ENCODE data around the gene TMEM141. TPM values are rescaled to one million over a fixed set of nuclear protein-coding genes. Genes with fewer than 3 reads are reported as not detected.

TMEM141 gene
- total RNA-seq, 1 donor from 2014 or later, result 28.7 TPM

DNA sequence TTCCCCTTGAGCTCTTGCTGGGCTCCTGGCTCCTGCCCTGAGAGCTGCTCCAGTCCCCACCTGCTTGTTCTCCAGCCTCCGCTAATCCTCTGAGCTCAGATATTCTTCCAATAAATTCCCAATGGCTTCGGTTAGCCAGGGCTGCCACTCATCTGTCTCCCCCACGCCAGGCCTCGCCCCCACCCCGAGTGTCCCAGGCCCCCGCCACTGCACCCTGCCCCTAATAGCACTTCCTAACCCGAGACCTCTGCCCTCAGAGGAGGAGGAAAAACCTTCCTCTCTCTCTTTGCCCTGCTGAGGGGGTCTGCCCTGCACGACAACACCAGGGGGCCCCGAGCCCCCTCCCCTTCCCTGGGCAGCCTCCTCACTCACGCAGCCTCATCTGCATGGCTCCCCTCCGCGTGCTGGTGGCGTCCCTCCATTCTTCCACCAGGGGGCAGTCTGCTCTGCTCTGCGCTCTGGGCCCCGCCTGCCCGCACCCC is 21.4 kb upstream of the TMEM141 start:
- H3K9me3 ChIP-seq (ENCODE audit: control insufficient read depth in 3 of 3, low read length in 3 of 3), result peaks cover 0 to 7% (median 3%) of the 10 kb centered on the region in 3 donors
- H3K36me3 ChIP-seq (ENCODE audit: control insufficient read depth in 3 of 3, insufficient read depth in 3 of 3, low read length in 3 of 3), result peaks cover 0 to 3% (median 0%) of the 10 kb centered on the region in 3 donors
- no peak overlapping the region for H3K9ac ChIP-seq (ENCODE audit: low read depth in 1 of 3, low read length in 3 of 3)
- H3K27ac ChIP-seq (ENCODE audit: low read depth, low read length), result no peak overlapping the region
- peaks cover 0 to 5% (median 4%) of the 10 kb centered on the region in 3 donors for H3K4me1 ChIP-seq (ENCODE audit: control insufficient read depth in 3 of 3, insufficient read depth in 3 of 3, low read length in 3 of 3)
- no peak overlapping the region for H3K4me3 ChIP-seq (ENCODE audit: low read length in 3 of 3)
- peaks cover 6 to 8% (median 8%) of the 10 kb centered on the region in 3 donors for H3K27me3 ChIP-seq (ENCODE audit: control insufficient read depth in 3 of 3, insufficient read depth in 3 of 3, low read length in 3 of 3)

- peaks cover 0 to 7% (median 3%) of the 10 kb centered on the region in 3 donors for H3K9me3 ChIP-seq (ENCODE audit: control insufficient read depth in 3 of 3, low read length in 3 of 3)
- no peak overlapping the region for H3K27ac ChIP-seq (ENCODE audit: low read depth, low read length)
- peaks cover 6 to 8% (median 8%) of the 10 kb centered on the region in 3 donors for H3K27me3 ChIP-seq (ENCODE audit: control insufficient read depth in 3 of 3, insufficient read depth in 3 of 3, low read length in 3 of 3)
- H3K36me3 ChIP-seq (ENCODE audit: control insufficient read depth in 3 of 3, insufficient read depth in 3 of 3, low read length in 3 of 3), result peaks cover 0 to 3% (median 0%) of the 10 kb centered on the region in 3 donors
- H3K4me1 ChIP-seq (ENCODE audit: control insufficient read depth in 3 of 3, insufficient read depth in 3 of 3, low read length in 3 of 3), result peaks cover 0 to 2% (median 0%) of the 10 kb centered on the region in 3 donors
- H3K4me3 ChIP-seq (ENCODE audit: low read length in 3 of 3), result no peak overlapping the region
- no peak overlapping the region for H3K9ac ChIP-seq (ENCODE audit: low read depth in 1 of 3, low read length in 3 of 3)
Measured at GRCh38 chr9:136771907-136772415, 19.2 kb upstream of the TMEM141 start.

DNA sequence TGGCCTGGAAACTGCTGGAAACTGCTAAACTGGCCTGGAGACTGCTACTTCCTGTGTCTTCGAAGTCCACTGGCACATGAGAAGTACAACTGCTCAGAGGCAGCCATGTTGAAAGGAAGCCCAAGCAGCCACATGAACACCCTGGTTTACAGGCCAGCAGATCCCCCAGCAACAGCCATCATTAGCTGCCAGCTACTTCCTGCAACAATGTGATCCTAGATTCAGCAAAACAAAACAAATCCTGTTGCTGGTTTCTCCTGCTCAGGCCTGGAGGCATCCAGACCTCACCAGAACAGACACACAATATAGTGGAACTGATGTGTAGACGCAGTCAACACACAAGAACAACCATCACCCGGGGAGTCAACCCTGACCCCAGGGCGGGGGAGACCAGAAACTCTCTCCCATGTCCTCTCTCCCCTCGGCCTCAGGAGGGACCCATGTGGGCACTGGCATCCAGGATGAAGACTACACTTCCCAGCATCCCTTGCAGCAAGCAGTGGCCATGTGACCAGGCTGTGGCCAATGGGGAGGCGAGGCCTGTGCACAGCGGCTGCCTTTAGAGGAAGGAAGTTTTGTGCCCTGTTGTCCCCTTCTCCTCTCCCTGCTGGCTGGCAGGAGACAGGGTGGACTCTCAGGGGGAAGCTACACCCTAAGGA is 17.6 kb upstream of the TMEM141 start:
- peaks cover 0 to 10% (median 0%) of the 10 kb centered on the region in 3 donors for H3K27me3 ChIP-seq (ENCODE audit: control insufficient read depth in 3 of 3, insufficient read depth in 3 of 3, low read length in 3 of 3)
- no peak overlapping the region for H3K9ac ChIP-seq (ENCODE audit: low read depth in 1 of 3, low read length in 3 of 3)
- H3K27ac ChIP-seq (ENCODE audit: low read depth, low read length), result no peak overlapping the region
- H3K9me3 ChIP-seq (ENCODE audit: control insufficient read depth in 3 of 3, low read length in 3 of 3), result peaks cover 0 to 7% (median 3%) of the 10 kb centered on the region in 3 donors
- no peak overlapping the region for H3K4me3 ChIP-seq (ENCODE audit: low read length in 3 of 3)
- peaks cover 0 to 3% (median 0%) of the 10 kb centered on the region in 3 donors for H3K36me3 ChIP-seq (ENCODE audit: control insufficient read depth in 3 of 3, insufficient read depth in 3 of 3, low read length in 3 of 3)
- peaks cover 0 to 3% (median 2%) of the 10 kb centered on the region in 3 donors for H3K4me1 ChIP-seq (ENCODE audit: control insufficient read depth in 3 of 3, insufficient read depth in 3 of 3, low read length in 3 of 3)

GRCh38 chr9:136774416-136775045 is 16.6 kb upstream of the TMEM141 start:
- H3K4me1 ChIP-seq (ENCODE audit: control insufficient read depth in 3 of 3, insufficient read depth in 3 of 3, low read length in 3 of 3), result peaks cover 0 to 3% (median 2%) of the 10 kb centered on the region in 3 donors
- H3K4me3 ChIP-seq (ENCODE audit: low read length in 3 of 3), result no peak overlapping the region
- H3K9ac ChIP-seq (ENCODE audit: low read depth in 1 of 3, low read length in 3 of 3), result no peak overlapping the region
- H3K27ac ChIP-seq (ENCODE audit: low read depth, low read length), result no peak overlapping the region
- peaks cover 0 to 10% (median 0%) of the 10 kb centered on the region in 3 donors for H3K27me3 ChIP-seq (ENCODE audit: control insufficient read depth in 3 of 3, insufficient read depth in 3 of 3, low read length in 3 of 3)
- H3K9me3 ChIP-seq (ENCODE audit: control insufficient read depth in 3 of 3, low read length in 3 of 3), result peaks cover 0 to 7% (median 3%) of the 10 kb centered on the region in 3 donors
- H3K36me3 ChIP-seq (ENCODE audit: control insufficient read depth in 3 of 3, insufficient read depth in 3 of 3, low read length in 3 of 3), result peaks cover 0 to 3% (median 0%) of the 10 kb centered on the region in 3 donors

DNA sequence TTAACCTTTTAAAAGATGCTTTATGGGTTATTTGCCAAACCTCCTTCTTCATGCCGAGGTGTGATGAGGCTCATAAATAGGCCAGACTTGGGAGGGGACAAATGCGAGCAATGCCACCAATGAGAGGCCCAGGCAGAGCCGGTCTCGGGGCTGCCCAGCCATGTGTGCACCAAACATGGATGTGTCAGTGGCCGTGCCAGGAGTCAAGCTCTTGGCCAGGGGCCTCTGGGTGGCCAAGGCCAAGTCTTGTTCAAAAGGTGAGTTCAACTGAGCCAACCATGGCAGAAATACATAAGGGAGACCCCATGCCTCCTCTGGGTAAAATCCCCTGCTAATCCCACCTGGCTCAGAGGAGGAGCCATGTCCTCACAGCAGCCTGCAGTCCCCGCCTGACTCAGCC is 16.0 kb upstream of the TMEM141 start:
- H3K4me1 ChIP-seq (ENCODE audit: control insufficient read depth in 3 of 3, insufficient read depth in 3 of 3, low read length in 3 of 3), result peaks cover 0 to 3% (median 0%) of the 10 kb centered on the region in 3 donors
- H3K9me3 ChIP-seq (ENCODE audit: control insufficient read depth in 3 of 3, low read length in 3 of 3), result peaks cover 0 to 7% (median 3%) of the 10 kb centered on the region in 3 donors
- no peak overlapping the region for H3K9ac ChIP-seq (ENCODE audit: low read depth in 1 of 3, low read length in 3 of 3)
- H3K36me3 ChIP-seq (ENCODE audit: control insufficient read depth in 3 of 3, insufficient read depth in 3 of 3, low read length in 3 of 3), result peaks cover 0 to 3% (median 0%) of the 10 kb centered on the region in 3 donors
- no peak overlapping the region for H3K4me3 ChIP-seq (ENCODE audit: low read length in 3 of 3)
- H3K27me3 ChIP-seq (ENCODE audit: control insufficient read depth in 3 of 3, insufficient read depth in 3 of 3, low read length in 3 of 3), result peaks cover 0 to 8% (median 0%) of the 10 kb centered on the region in 3 donors
- no peak overlapping the region for H3K27ac ChIP-seq (ENCODE audit: low read depth, low read length)

DNA sequence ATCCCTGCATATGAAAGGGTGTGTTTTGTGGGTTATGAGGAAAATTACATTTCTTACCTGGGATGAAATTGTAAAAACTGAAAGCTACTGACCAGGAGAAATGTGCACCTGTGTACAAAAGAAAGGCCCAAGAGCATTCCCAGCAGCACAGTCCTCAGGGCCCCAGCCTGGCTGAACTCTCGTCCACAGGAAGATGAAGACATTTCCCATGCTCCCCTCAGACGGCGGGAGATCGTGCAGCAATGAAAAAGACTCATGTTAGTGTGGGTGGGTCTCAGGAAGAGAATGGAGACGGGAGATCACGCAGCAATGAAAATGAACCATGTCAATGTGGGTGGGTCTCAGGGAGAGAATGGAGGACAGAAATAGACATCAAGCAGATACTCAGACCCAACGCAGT is 14.2 kb upstream of the TMEM141 start:
- peaks cover 0 to 3% (median 0%) of the 10 kb centered on the region in 3 donors for H3K36me3 ChIP-seq (ENCODE audit: control insufficient read depth in 3 of 3, insufficient read depth in 3 of 3, low read length in 3 of 3)
- peaks cover 0 to 3% (median 0%) of the 10 kb centered on the region in 3 donors for H3K4me1 ChIP-seq (ENCODE audit: control insufficient read depth in 3 of 3, insufficient read depth in 3 of 3, low read length in 3 of 3)
- peaks cover 0 to 8% (median 0%) of the 10 kb centered on the region in 3 donors for H3K27me3 ChIP-seq (ENCODE audit: control insufficient read depth in 3 of 3, insufficient read depth in 3 of 3, low read length in 3 of 3)
- no peak overlapping the region for H3K4me3 ChIP-seq (ENCODE audit: low read length in 3 of 3)
- H3K27ac ChIP-seq (ENCODE audit: low read depth, low read length), result no peak overlapping the region
- H3K9me3 ChIP-seq (ENCODE audit: control insufficient read depth in 3 of 3, low read length in 3 of 3), result peaks cover 0 to 7% (median 3%) of the 10 kb centered on the region in 3 donors
- no peak overlapping the region for H3K9ac ChIP-seq (ENCODE audit: low read depth in 1 of 3, low read length in 3 of 3)

- H3K4me1 ChIP-seq (ENCODE audit: control insufficient read depth in 3 of 3, insufficient read depth in 3 of 3, low read length in 3 of 3), result peaks cover 0 to 3% (median 0%) of the 10 kb centered on the region in 3 donors
- no peak overlapping the region for H3K4me3 ChIP-seq (ENCODE audit: low read length in 3 of 3)
- peaks cover 0 to 3% (median 0%) of the 10 kb centered on the region in 3 donors for H3K36me3 ChIP-seq (ENCODE audit: control insufficient read depth in 3 of 3, insufficient read depth in 3 of 3, low read length in 3 of 3)
- H3K9me3 ChIP-seq (ENCODE audit: control insufficient read depth in 3 of 3, low read length in 3 of 3), result peaks cover 0 to 7% (median 3%) of the 10 kb centered on the region in 3 donors
- no peak overlapping the region for H3K27ac ChIP-seq (ENCODE audit: low read depth, low read length)
- peaks cover 0 to 8% (median 0%) of the 10 kb centered on the region in 3 donors for H3K27me3 ChIP-seq (ENCODE audit: control insufficient read depth in 3 of 3, insufficient read depth in 3 of 3, low read length in 3 of 3)
- H3K9ac ChIP-seq (ENCODE audit: low read depth in 1 of 3, low read length in 3 of 3), result no peak overlapping the region
Measured at GRCh38 chr9:136777359-136777758, 13.8 kb upstream of the TMEM141 start.

DNA sequence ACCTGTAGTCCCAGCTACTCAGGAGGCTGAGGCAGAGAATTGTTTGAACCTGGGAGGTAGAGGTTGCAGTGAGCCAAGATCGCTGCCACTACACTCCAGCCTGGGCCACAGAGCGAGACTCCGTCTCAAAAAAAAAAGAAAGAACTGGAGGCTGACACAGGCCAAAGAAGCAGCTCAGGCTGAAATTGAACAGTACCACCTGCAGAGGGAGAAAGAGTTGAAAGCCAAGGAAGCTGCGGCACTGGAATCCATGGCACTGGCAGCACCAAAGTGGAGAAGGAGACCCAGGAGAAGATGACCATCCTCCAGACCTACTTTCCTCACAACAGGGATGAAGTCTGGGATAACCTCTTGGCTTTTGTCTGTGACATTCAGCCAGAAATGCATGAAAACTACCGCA is 11.3 kb upstream of the TMEM141 start:
- no peak overlapping the region for H3K27ac ChIP-seq (ENCODE audit: low read depth, low read length)
- H3K4me3 ChIP-seq (ENCODE audit: low read length in 3 of 3), result no peak overlapping the region
- no peak overlapping the region for H3K9ac ChIP-seq (ENCODE audit: low read depth in 1 of 3, low read length in 3 of 3)
- peaks cover 0 to 8% (median 0%) of the 10 kb centered on the region in 3 donors for H3K27me3 ChIP-seq (ENCODE audit: control insufficient read depth in 3 of 3, insufficient read depth in 3 of 3, low read length in 3 of 3)
- H3K9me3 ChIP-seq (ENCODE audit: control insufficient read depth in 3 of 3, low read length in 3 of 3), result no peaks in the 10 kb centered on the region
- peaks cover 0 to 3% (median 0%) of the 10 kb centered on the region in 3 donors for H3K4me1 ChIP-seq (ENCODE audit: control insufficient read depth in 3 of 3, insufficient read depth in 3 of 3, low read length in 3 of 3)
- H3K36me3 ChIP-seq (ENCODE audit: control insufficient read depth in 3 of 3, insufficient read depth in 3 of 3, low read length in 3 of 3), result no peaks in the 10 kb centered on the region

- no peaks in the 10 kb centered on the region for H3K9me3 ChIP-seq (ENCODE audit: control insufficient read depth in 3 of 3, low read length in 3 of 3)
- H3K27me3 ChIP-seq (ENCODE audit: control insufficient read depth in 3 of 3, insufficient read depth in 3 of 3, low read length in 3 of 3), result peaks cover 0 to 5% (median 0%) of the 10 kb centered on the region in 3 donors
- no peak overlapping the region for H3K27ac ChIP-seq (ENCODE audit: low read depth, low read length)
- no peak overlapping the region for H3K9ac ChIP-seq (ENCODE audit: low read depth in 1 of 3, low read length in 3 of 3)
- peaks cover 0 to 3% (median 0%) of the 10 kb centered on the region in 3 donors for H3K4me1 ChIP-seq (ENCODE audit: control insufficient read depth in 3 of 3, insufficient read depth in 3 of 3, low read length in 3 of 3)
- H3K4me3 ChIP-seq (ENCODE audit: low read length in 3 of 3), result no peak overlapping the region
- H3K36me3 ChIP-seq (ENCODE audit: control insufficient read depth in 3 of 3, insufficient read depth in 3 of 3, low read length in 3 of 3), result no peaks in the 10 kb centered on the region
Measured at GRCh38 chr9:136782452-136782851, 8.7 kb upstream of the TMEM141 start.
